T-cell (primary cell): Measurements from ENCODE around the gene CREB3L2. TPM values are rescaled to one million over a fixed set of nuclear protein-coding genes. Genes with fewer than 3 reads are reported as not detected.
"Not testable (repeated sequence)": the region's sequence is repeated elsewhere in the genome, so short reads cannot be mapped to it uniquely, and the experiment has no call there.

ENCODE experiments used
- ATAC-seq, 4 experiments: fragments of 200-7000 bp in 3 of 4; fragments of 150-1000 bp in 1 of 4; cut with Tn5 transposase; replicated peaks in 1 of 4; 1 replicate in 3 of 4; 2 replicates in 1 of 4; pipeline ENCODE4 v1.10.0; 2021; ENCODE audit warnings: moderate library complexity in 3 of 4, mild to moderate bottlenecking in 2 of 4, moderate number of reproducible peaks in 1 of 4
- CTCF ChIA-PET, 2 donors: fragments of 300-600 bp; sonication (Branson Sonifier 250); formaldehyde crosslinking; loops; one replicate each; lab custom pipeline; 2022; ENCODE audit warnings: antibody characterized with exemption in 2 of 2; lab: Charles Lee
- POLR2A ChIA-PET, 2 donors: fragments of 300-600 bp; sonication (Branson Sonifier 250); formaldehyde crosslinking; loops; one replicate each; lab custom pipeline; 2022; ENCODE audit warnings: antibody characterized with exemption in 2 of 2; lab: Charles Lee
- DNase-seq, 35 experiments: peaks; one replicate each; pipeline versions ENCODE4 v3.0.0 to v3.0.0-alpha.2; 2013 to 2023
- H3K27ac ChIP-seq: one replicate; pipeline ENCODE4 v1.5.1; 2013; ENCODE audit warnings: low read length
- H3K27me3 ChIP-seq, 2 experiments: replicated peaks in 1 of 2; 1 replicate in 1 of 2; 2 replicates in 1 of 2; pipeline versions ENCODE4 v1.6.1 to v1.7.0; 2013; ENCODE audit warnings: low read length in 1 of 2, mixed read lengths in 1 of 2; ENCODE audit not compliant: control insufficient read depth in 2 of 2, insufficient read depth in 2 of 2; ENCODE audit errors: extremely low read depth in 1 of 2
- H3K36me3 ChIP-seq, 2 donors: 1 replicate in 1 of 2; 2 replicates in 1 of 2; pipeline versions ENCODE4 v1.6.1 to v1.7.0; 2013; ENCODE audit warnings: low read length in 1 of 2; ENCODE audit not compliant: control insufficient read depth in 2 of 2, insufficient read depth in 1 of 2; ENCODE audit errors: extremely low read depth in 1 of 2
- H3K4me1 ChIP-seq, 2 experiments: 1 replicate in 1 of 2; 2 replicates in 1 of 2; pipeline versions ENCODE4 v1.6.1 to v1.7.0; 2013; ENCODE audit warnings: low read length in 2 of 2, mixed read lengths in 1 of 2; ENCODE audit not compliant: insufficient read depth in 2 of 2, control insufficient read depth in 1 of 2; ENCODE audit errors: extremely low read depth in 1 of 2
- H3K4me3 ChIP-seq, 2 donors: 1 replicate in 1 of 2; 2 replicates in 1 of 2; pipeline versions ENCODE4 v1.5.1 to v1.7.0; 2013; ENCODE audit warnings: mild to moderate bottlenecking in 2 of 2, low read length in 1 of 2, moderate library complexity in 1 of 2; ENCODE audit not compliant: control insufficient read depth in 1 of 2; ENCODE audit errors: extremely low read depth in 1 of 2
- H3K9me3 ChIP-seq: 2 replicates; pipeline ENCODE4 v1.7.0; 2013
- H3K27ac Mint-ChIP-seq, 2 donors: one replicate each; pipeline ENCODE4 v1.8.0; 2020 to 2021; ENCODE audit warnings: mild to moderate bottlenecking in 2 of 2, mixed read lengths in 2 of 2
- H3K27me3 Mint-ChIP-seq, 2 donors: one replicate each; pipeline ENCODE4 v1.8.0; 2021 to 2022; ENCODE audit warnings: mixed read lengths in 2 of 2
- H3K36me3 Mint-ChIP-seq: one replicate; pipeline ENCODE4 v1.8.0; 2021; ENCODE audit warnings: mixed read lengths
- H3K4me1 Mint-ChIP-seq, 3 donors: one replicate each; pipeline ENCODE4 v1.8.0; 2020 to 2022; ENCODE audit warnings: mixed read lengths in 3 of 3, mild to moderate bottlenecking in 1 of 3
- H3K4me3 Mint-ChIP-seq, 3 donors: one replicate each; pipeline ENCODE4 v1.8.0; 2020 to 2022; ENCODE audit warnings: mild to moderate bottlenecking in 3 of 3, mixed read lengths in 3 of 3, moderate library complexity in 3 of 3
- H3K9me3 Mint-ChIP-seq, 3 donors: one replicate each; pipeline ENCODE4 v1.8.0; 2020 to 2022; ENCODE audit warnings: mixed read lengths in 3 of 3
- WGBS: methylation state at CpG from one replicate; pipeline ENCODE4 v1.1.5; 2013; ENCODE audit warnings: missing lambda C conversion rate; ENCODE audit not compliant: insufficient coverage; 5-methylcytosine and 5-hydroxymethylcytosine counted together
- total RNA-seq, 35 experiments: library from RNA in 6 of 35; stranded (reverse) in 6 of 35; fragments of 120-200 nt in 1 of 35; gene quantifications; one replicate each; pipeline versions ENCODE4 v1.2.1 to v1.2.4 and lab custom pipeline; 2013 to 2026

Gene CREB3L2
- total RNA-seq, 5 donors from 2014 or later (not counting 1 experiment from before 2014, with no cell fraction given) = 21.1 to 40.8 (median 28.9) TPM

GRCh38 chr7:137926206-137926605, 75.7 kb downstream of the CREB3L2 start:
- CTCF ChIA-PET, H3K27ac ChIP-seq, ATAC-seq, H3K27me3 Mint-ChIP-seq, POLR2A ChIA-PET, H3K4me3 Mint-ChIP-seq, H3K4me1 ChIP-seq, H3K27ac Mint-ChIP-seq, H3K4me3 ChIP-seq, H3K9me3 Mint-ChIP-seq, DNase-seq, H3K9me3 ChIP-seq, H3K27me3 ChIP-seq: not testable (repeated sequence)
- H3K36me3 Mint-ChIP-seq = peaks cover 56% of the 10 kb centered on the region
- H3K4me1 Mint-ChIP-seq = peaks cover 13 to 23% (median 18%) of the 10 kb centered on the region in 3 donors
- WGBS = no CpG with 5 or more reads among the region's 6 CpGs
- H3K36me3 ChIP-seq = peaks cover 0 to 22% of the 10 kb centered on the region in 2 donors

DNA sequence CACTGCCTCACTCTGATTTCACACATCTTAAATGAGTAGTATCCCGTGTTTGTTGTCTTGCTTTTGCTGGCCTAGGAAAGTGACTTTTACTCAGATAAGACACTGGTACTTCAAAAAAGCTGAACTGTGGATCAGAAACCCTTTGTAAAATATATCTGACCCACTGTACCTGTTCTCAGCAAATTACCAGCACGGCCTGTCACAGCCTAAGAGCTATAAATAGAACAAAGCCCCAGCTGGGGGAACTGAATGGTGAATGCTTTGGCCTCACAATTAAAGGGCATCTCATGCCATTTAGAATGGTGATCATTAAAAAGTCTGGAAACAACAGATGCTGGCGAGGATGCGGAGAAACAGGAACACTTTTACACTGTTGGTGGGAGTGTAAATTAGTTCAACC, 76.1 kb downstream of the CREB3L2 start:
- H3K4me1 Mint-ChIP-seq = peaks cover 17 to 27% (median 23%) of the 10 kb centered on the region in 3 donors
- POLR2A ChIA-PET = no interaction called here

DNA sequence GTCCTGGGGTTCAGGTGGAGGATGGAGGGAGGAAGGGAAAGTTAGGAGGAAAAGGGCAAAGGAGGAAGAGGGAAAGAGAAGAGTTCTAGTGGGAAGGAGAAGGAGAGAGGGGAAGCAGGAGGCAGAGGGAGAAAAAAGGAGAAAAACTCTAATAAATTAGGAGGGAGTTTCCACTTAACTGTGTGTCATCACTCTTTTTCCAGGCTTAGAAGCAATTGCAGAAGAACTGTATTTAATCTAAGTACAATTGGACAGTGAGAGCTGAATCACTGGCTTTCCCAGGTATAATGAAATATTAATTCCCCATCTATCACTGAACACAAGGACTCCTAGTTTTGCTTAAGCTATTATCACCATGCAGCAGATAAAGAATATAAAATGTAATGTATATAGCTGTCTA, 76.8 kb downstream of the CREB3L2 start:
- Histone ChIP-seq H3K36me3 (peaks cover 0 to 22% of the 10 kb centered on the region in 2 donors), H3K4me1 (peaks cover 0 to 2% of the 10 kb centered on the region in 2 experiments), H3K4me3 (no peak overlapping the region), H3K27me3 (no peaks in the 10 kb centered on the region), H3K27ac (no peak overlapping the region), H3K9me3 (no peaks in the 10 kb centered on the region)
- H3K4me1 Mint-ChIP-seq = peaks cover 19 to 24% (median 21%) of the 10 kb centered on the region in 3 donors
- H3K36me3 Mint-ChIP-seq = peaks cover 56% of the 10 kb centered on the region
- ChIA-PET POLR2A (no interaction called here), CTCF (interaction anchor here in 1 of 2 donors (0.7 kb wide), 1 partner anchor 17 kb away, joined by 3 read pairs; no protein-coding TSS in a partner anchor)
- no peaks in the 10 kb centered on the region for H3K9me3 Mint-ChIP-seq
- ATAC-seq (no peak), DNase-seq (no peak)
- no peak overlapping the region for H3K27ac Mint-ChIP-seq
- H3K27me3 Mint-ChIP-seq = no peaks in the 10 kb centered on the region
- no peak overlapping the region for H3K4me3 Mint-ChIP-seq

More for the DNA sequence above, 76.1 kb downstream of the CREB3L2 start:
- no peak for ATAC-seq
- H3K4me1 ChIP-seq = peaks cover 0 to 2% of the 10 kb centered on the region in 2 experiments
- Mint-ChIP-seq H3K36me3 (peaks cover 59% of the 10 kb centered on the region), H3K27ac (no peak overlapping the region), H3K9me3 (no peaks in the 10 kb centered on the region), H3K4me3 (no peak overlapping the region), H3K27me3 (no peaks in the 10 kb centered on the region)
- DNase-seq = no peak
- no peak overlapping the region for H3K4me3 ChIP-seq
- no peaks in the 10 kb centered on the region for H3K9me3 ChIP-seq
- no peak overlapping the region for H3K27ac ChIP-seq
- 100% methylated on average over 1 of the region's 4 CpGs for WGBS
- CTCF ChIA-PET = no interaction called here
- H3K27me3 ChIP-seq = no peaks in the 10 kb centered on the region
- H3K36me3 ChIP-seq = peaks cover 0 to 22% of the 10 kb centered on the region in 2 donors

DNA sequence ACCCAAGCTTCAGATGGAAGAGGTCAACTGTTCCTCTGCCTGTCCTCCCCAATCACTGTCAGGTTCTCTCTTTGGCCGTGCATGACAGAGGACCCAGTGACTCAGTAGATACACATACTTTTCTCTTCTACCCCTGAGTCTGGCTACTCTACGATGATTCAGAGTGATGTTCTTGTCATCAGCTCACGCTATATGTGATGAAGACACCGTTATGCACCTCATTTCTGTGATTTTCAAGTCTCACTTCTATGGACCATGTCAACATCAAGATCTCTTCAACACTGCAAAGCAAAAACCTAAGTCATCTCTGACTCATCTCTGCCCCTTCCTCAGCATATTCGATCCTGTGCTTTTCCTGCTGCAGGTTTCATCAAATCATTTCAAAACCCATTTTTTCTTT, 78.5 kb downstream of the CREB3L2 start:
- ChIA-PET POLR2A (interaction anchor here in 1 of 2 donors (1.0 kb wide), 1 partner anchor 9 kb away, joined by 3 read pairs; no protein-coding TSS in a partner anchor), CTCF (no interaction called here)
- Histone ChIP-seq H3K27ac (no peak overlapping the region), H3K36me3 (peaks cover 0 to 19% of the 10 kb centered on the region in 2 donors), H3K27me3 (no peaks in the 10 kb centered on the region), H3K9me3 (no peaks in the 10 kb centered on the region), H3K4me3 (no peak overlapping the region), H3K4me1 (peaks cover 0 to 2% of the 10 kb centered on the region in 2 experiments)
- WGBS = 63% methylated on average over 5 of the region's 5 CpGs
- H3K27me3 Mint-ChIP-seq = no peaks in the 10 kb centered on the region
- no peak for DNase-seq
- H3K27ac Mint-ChIP-seq = no peak overlapping the region
- H3K9me3 Mint-ChIP-seq = no peaks in the 10 kb centered on the region
- H3K4me3 Mint-ChIP-seq = no peak overlapping the region
- ATAC-seq = no peak
- peaks cover 17 to 23% (median 21%) of the 10 kb centered on the region in 3 donors for H3K4me1 Mint-ChIP-seq
- H3K36me3 Mint-ChIP-seq = peaks cover 60% of the 10 kb centered on the region

DNA sequence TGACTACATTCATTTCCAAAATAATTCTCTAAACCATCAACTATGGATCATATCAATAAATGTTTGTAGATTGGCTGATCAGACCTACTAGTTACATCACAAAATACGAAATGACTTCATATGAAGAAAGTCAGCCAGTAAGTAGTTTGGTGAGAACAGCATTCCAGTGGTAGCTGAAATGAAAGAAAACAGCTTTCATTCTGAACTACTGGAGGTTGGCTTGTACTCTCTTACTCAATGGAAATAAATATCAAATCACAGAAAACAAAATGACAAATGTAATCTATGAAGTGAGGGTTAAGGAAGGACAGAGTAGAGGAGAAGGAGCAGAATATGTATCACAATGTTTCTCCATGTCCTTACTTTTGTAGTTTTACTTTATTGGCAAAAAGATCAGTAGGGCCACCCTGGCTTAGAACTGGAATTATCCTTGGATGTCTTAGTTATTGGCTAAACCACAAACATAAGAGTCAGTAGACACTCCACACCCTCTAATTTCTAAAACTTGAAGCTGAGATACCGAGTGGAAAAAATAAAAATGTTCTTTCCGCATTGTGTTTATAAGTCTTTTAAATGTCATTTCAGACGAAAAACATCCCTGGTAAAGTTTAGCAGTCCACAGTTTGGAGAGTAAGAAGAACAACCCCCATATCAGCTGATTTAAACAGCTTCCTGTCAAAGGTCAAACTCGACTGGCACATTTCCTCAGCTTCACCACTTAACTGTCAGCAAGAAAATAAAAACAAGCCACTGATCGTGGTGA, 81.1 kb downstream of the CREB3L2 start:
- Histone ChIP-seq H3K27me3 (no peaks in the 10 kb centered on the region), H3K4me3 (no peak overlapping the region), H3K36me3 (peaks cover 0 to 4% of the 10 kb centered on the region in 2 donors), H3K27ac (no peak overlapping the region), H3K4me1 (peaks cover 0 to 2% of the 10 kb centered on the region in 2 experiments), H3K9me3 (no peaks in the 10 kb centered on the region)
- no peaks in the 10 kb centered on the region for H3K27me3 Mint-ChIP-seq
- no peak overlapping the region for H3K4me3 Mint-ChIP-seq
- H3K4me1 Mint-ChIP-seq = peaks cover 25 to 29% (median 25%) of the 10 kb centered on the region in 3 donors
- peaks cover 49% of the 10 kb centered on the region for H3K36me3 Mint-ChIP-seq
- no CpG with 5 or more reads among the region's 6 CpGs for WGBS
- peak overlapping the region; percentile 1 to 43 for H3K27ac Mint-ChIP-seq
- DNase-seq (no peak), ATAC-seq (no peak)
- ChIA-PET POLR2A (no interaction called here), CTCF (interaction anchor here in 1 of 2 donors (1.0 to 1.7 kb wide), 3 partner anchors 17 to 87 kb away, joined by 3 to 7 read pairs (median 3); no protein-coding TSS in a partner anchor)
- H3K9me3 Mint-ChIP-seq = no peaks in the 10 kb centered on the region

DNA sequence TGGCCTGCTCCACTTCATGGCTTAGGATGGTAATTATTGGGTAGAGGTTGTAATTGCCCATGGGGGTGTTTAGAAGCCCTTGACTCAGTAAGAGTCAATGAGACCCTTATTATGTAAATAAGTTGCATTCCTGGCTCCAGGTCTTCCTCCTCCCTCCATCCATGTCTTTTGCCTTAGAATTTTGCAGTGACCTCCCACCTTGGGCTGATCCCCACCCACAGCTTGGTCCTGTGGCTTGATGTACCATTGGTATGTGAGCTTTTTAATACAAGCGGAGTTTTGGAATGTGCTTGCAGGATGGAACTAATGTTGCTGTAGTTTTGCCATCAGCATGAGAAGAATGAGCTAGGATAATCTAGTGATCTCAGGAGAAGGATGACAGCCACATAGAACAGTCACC, 81.9 kb downstream of the CREB3L2 start:
- H3K27me3 ChIP-seq = no peaks in the 10 kb centered on the region
- POLR2A ChIA-PET = no interaction called here
- peaks cover 0 to 9% of the 10 kb centered on the region in 2 donors for H3K36me3 ChIP-seq
- peaks cover 0 to 2% of the 10 kb centered on the region in 2 experiments for H3K4me1 ChIP-seq
- no peaks in the 10 kb centered on the region for H3K9me3 ChIP-seq
- WGBS = no CpG with 5 or more reads among the region's 1 CpG
- DNase-seq (no peak), ATAC-seq (no peak)
- H3K9me3 Mint-ChIP-seq = no peaks in the 10 kb centered on the region
- H3K36me3 Mint-ChIP-seq = peaks cover 45% of the 10 kb centered on the region
- CTCF ChIA-PET = interaction anchor here in 1 of 2 donors (1.7 kb wide), 1 partner anchor 16 kb away, joined by 7 read pairs; no protein-coding TSS in a partner anchor
- peaks cover 25 to 29% (median 25%) of the 10 kb centered on the region in 3 donors for H3K4me1 Mint-ChIP-seq
- no peak overlapping the region for H3K27ac ChIP-seq
- no peak overlapping the region for H3K4me3 ChIP-seq
- no peak overlapping the region for H3K4me3 Mint-ChIP-seq
- H3K27ac Mint-ChIP-seq = no peak overlapping the region
- no peaks in the 10 kb centered on the region for H3K27me3 Mint-ChIP-seq
